Duodenal mucosa (tissue), 2 donors: ENCODE data around the gene ARPC5.
"Not testable (repeated sequence)": the region's sequence is repeated elsewhere in the genome, so short reads cannot be mapped to it uniquely, and the experiment has no call there.

ENCODE experiments used
- H3K27ac ChIP-seq: one replicate; pipeline ENCODE4 v1.7.0; 2013; ENCODE audit warnings: low read depth, low read length
- H3K27me3 ChIP-seq, 2 donors: one replicate each; pipeline ENCODE4 v1.7.0; 2013; ENCODE audit warnings: low read length in 2 of 2, control low read depth in 1 of 2; ENCODE audit not compliant: insufficient read depth in 2 of 2, control insufficient read depth in 1 of 2
- H3K36me3 ChIP-seq, 2 donors: one replicate each; pipeline ENCODE4 v1.7.0; 2013; ENCODE audit warnings: low read length in 2 of 2, control low read depth in 1 of 2; ENCODE audit not compliant: insufficient read depth in 2 of 2, control insufficient read depth in 1 of 2
- H3K4me1 ChIP-seq, 2 donors: one replicate each; pipeline ENCODE4 v1.7.0; 2013; ENCODE audit warnings: low read length in 2 of 2, control low read depth in 1 of 2; ENCODE audit not compliant: insufficient read depth in 2 of 2, control insufficient read depth in 1 of 2
- H3K4me3 ChIP-seq, 2 donors: one replicate each; pipeline ENCODE4 v1.7.0; 2013; ENCODE audit warnings: low read length in 2 of 2, low read depth in 1 of 2
- H3K9ac ChIP-seq, 2 donors: one replicate each; pipeline ENCODE4 v1.7.0; 2013; ENCODE audit warnings: low read length in 2 of 2, low read depth in 1 of 2
- H3K9me3 ChIP-seq, 2 donors: one replicate each; pipeline ENCODE4 v1.7.0; 2013; ENCODE audit warnings: low read length in 2 of 2, control low read depth in 1 of 2; ENCODE audit not compliant: control insufficient read depth in 1 of 2

The ARPC5 gene

DNA sequence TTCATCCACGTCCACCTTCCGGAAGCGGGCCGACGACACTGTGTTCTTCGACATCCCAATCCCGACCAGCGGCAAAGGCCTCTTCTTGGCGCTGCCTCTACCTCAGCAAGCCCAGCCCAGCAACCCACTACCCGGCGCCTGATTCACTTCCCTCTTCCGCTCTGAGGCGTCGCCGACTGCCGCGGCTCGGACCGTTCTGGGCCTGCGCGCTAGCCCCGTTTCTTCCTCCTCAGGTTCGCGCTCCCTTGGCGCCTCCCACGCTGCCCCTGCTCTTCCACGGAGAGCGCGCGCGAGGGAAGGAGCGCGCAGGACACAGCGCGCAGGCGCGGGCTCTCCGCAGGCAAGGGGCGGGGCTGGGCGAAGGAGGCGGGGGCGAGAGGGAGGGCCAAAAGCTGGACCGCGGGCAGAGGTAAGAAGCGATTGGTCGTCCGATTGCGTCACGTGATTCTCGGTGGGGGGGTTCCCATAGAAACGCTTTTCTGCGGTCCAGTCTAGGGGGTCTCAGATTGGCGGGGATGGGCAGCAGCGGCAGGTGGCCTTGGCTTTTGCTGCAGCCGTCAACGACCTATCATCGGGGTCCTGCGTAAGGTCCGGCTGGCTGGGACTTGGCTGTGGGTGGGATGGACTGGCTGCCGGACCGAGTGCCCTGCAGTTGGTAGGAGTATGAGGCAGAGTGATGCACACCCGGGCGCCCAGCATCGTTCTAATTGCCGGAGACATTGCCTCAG is at the start of gene ARPC5:
ARPC5 (minus strand) TSS at position 178 of the 728 bp plus-strand sequence; CDS start at position 54, 124 bp downstream.
- Histone ChIP-seq H3K4me1 (peaks cover 16 to 22% of the 10 kb centered on the region in 2 donors), H3K4me3 (peak within 1 kb of the TSS; percentile 81 to 98), H3K27me3 (no peaks in the 10 kb centered on the region), H3K9me3 (no peaks in the 10 kb centered on the region), H3K36me3 (peaks cover 0 to 2% of the 10 kb centered on the region in 2 donors), H3K27ac (peak within 1 kb of the TSS; percentile 91), H3K9ac (peak within 1 kb of the TSS; percentile 80 to 82)

GRCh38 chr1:183685112-183685713 is 49.6 kb upstream of the ARPC5 start:
- Histone ChIP-seq H3K36me3 (no peaks in the 10 kb centered on the region), H3K27ac (no peak overlapping the region), H3K4me1 (no peaks in the 10 kb centered on the region), H3K4me3 (no peak overlapping the region), H3K9ac (no peak overlapping the region), H3K27me3 (no peaks in the 10 kb centered on the region), H3K9me3 (no peaks in the 10 kb centered on the region)

- not testable (repeated sequence) for H3K27ac ChIP-seq, H3K4me1 ChIP-seq, H3K27me3 ChIP-seq, H3K4me3 ChIP-seq, H3K9ac ChIP-seq, H3K9me3 ChIP-seq, H3K36me3 ChIP-seq
Measured at GRCh38 chr1:183679363-183679762, 43.8 kb upstream of the ARPC5 start.

DNA sequence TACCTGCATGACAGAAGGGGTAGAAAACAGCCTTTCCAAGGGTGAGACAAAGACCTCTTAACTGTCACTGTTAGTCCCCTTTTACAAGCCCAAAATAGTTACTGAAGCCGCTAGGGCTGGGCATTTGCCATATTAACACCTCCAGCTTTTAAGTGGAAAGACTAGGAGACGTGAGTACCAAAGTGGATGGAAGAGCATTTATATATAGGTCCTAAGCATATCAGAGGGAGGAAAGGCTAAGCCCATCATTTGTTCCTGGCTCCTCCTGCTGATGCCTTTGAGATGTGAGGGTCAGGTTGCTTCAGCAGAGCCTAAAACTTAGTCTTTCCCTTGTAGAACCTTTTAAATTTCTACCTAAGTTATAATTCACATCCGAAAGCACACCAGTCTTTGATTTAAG is 43.2 kb upstream of the ARPC5 start:
- H3K27ac ChIP-seq, result no peak overlapping the region

GRCh38 chr1:183676586-183677189 is 41.1 kb upstream of the ARPC5 start:
- H3K4me1 ChIP-seq, result no peaks in the 10 kb centered on the region

More for the DNA sequence above, 43.2 kb upstream of the ARPC5 start:
- H3K9ac ChIP-seq, result no peak overlapping the region
- H3K4me1 ChIP-seq, result no peaks in the 10 kb centered on the region
- no peaks in the 10 kb centered on the region for H3K27me3 ChIP-seq
- no peak overlapping the region for H3K4me3 ChIP-seq
- H3K9me3 ChIP-seq, result no peaks in the 10 kb centered on the region
- H3K36me3 ChIP-seq, result no peaks in the 10 kb centered on the region

GRCh38 chr1:183675883-183676585 is 40.5 kb upstream of the ARPC5 start:
- Histone ChIP-seq H3K4me3 (no peak overlapping the region), H3K36me3 (no peaks in the 10 kb centered on the region), H3K9ac (no peak overlapping the region), H3K4me1 (no peaks in the 10 kb centered on the region), H3K9me3 (peaks cover 0 to 3% of the 10 kb centered on the region in 2 donors), H3K27me3 (no peaks in the 10 kb centered on the region), H3K27ac (no peak overlapping the region)

More at GRCh38 chr1:183676586-183677189, 41.1 kb upstream of the ARPC5 start:
- Histone ChIP-seq H3K4me3 (no peak overlapping the region), H3K27ac (no peak overlapping the region), H3K36me3 (no peaks in the 10 kb centered on the region), H3K27me3 (no peaks in the 10 kb centered on the region), H3K9me3 (no peaks in the 10 kb centered on the region), H3K9ac (no peak overlapping the region)

DNA sequence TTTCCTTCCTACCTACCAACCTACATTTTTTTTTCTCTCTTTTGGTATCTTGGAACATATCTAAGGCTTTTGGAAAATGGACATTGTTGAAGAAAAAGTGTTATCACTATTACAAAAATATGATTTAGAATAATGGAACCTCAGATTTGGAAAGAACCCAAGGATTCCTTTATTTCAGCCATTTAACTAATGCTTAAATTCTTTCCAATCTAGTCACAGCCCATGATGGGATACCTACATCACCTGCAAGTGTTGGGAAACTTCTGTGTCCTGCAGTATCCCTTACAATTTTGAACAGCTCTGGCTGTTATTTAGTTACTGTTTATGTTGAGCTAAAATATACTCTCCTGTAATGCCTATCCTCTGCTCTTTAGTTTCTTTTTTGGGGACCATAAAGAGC is 39.8 kb upstream of the ARPC5 start:
- Histone ChIP-seq H3K9me3 (peaks cover 0 to 3% of the 10 kb centered on the region in 2 donors), H3K27me3 (no peaks in the 10 kb centered on the region), H3K36me3 (no peaks in the 10 kb centered on the region), H3K9ac (no peak overlapping the region), H3K4me3 (no peak overlapping the region), H3K4me1 (no peaks in the 10 kb centered on the region), H3K27ac (no peak overlapping the region)

GRCh38 chr1:183674886-183675285 is 39.3 kb upstream of the ARPC5 start:
- no peaks in the 10 kb centered on the region for H3K36me3 ChIP-seq
- H3K4me3 ChIP-seq, result no peak overlapping the region
- H3K27ac ChIP-seq, result no peak overlapping the region
- no peak overlapping the region for H3K9ac ChIP-seq
- H3K9me3 ChIP-seq, result peaks cover 0 to 3% of the 10 kb centered on the region in 2 donors
- H3K27me3 ChIP-seq, result no peaks in the 10 kb centered on the region
- H3K4me1 ChIP-seq, result no peaks in the 10 kb centered on the region

- Histone ChIP-seq H3K9ac (no peak overlapping the region), H3K27ac (no peak overlapping the region), H3K36me3 (no peaks in the 10 kb centered on the region), H3K4me3 (no peak overlapping the region), H3K27me3 (no peaks in the 10 kb centered on the region), H3K9me3 (peaks cover 0 to 3% of the 10 kb centered on the region in 2 donors), H3K4me1 (no peaks in the 10 kb centered on the region)
Measured at GRCh38 chr1:183674339-183674738, 38.8 kb upstream of the ARPC5 start.
